Measurements from ENCODE around the gene PHETA2. TPM values are rescaled to one million over a fixed set of nuclear protein-coding genes. Genes with fewer than 3 reads are reported as not detected.

PHETA2 gene
- total RNA-seq, 1 experiment from 2014 or later, result 0.22 TPM

DNA sequence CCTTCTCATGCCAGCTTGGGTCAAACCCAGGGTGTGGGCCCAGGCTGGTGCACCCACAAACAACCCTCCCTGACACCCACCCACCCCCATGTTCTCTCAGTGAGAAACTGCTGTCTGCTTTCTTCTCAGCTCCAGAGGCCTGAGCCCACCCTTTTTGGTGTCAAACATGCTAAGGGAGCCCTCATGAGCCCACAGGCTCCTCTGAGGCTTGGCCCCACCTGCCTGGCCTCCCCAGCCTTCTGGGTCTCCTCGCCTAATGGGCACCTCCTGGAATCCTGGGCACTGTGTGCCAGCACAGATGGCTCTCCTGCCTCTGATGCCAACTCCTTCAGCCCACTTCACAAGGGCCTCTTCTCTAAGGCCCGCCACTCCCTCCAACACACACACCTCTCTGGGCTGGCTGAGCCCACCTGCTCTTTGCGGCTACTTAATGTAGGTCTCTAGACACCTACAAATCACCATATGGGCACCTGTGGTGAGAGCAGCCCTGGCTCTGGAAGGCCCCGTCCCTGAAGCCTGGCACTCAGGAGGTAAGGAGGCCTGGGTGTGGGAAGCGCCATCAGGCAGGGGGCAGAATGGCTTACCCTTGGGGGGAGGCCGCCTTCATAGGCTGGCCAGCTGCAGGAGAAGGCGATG is 7.8 kb upstream of the PHETA2 start (continued):
- TF ChIP-seq, protein P1, sequence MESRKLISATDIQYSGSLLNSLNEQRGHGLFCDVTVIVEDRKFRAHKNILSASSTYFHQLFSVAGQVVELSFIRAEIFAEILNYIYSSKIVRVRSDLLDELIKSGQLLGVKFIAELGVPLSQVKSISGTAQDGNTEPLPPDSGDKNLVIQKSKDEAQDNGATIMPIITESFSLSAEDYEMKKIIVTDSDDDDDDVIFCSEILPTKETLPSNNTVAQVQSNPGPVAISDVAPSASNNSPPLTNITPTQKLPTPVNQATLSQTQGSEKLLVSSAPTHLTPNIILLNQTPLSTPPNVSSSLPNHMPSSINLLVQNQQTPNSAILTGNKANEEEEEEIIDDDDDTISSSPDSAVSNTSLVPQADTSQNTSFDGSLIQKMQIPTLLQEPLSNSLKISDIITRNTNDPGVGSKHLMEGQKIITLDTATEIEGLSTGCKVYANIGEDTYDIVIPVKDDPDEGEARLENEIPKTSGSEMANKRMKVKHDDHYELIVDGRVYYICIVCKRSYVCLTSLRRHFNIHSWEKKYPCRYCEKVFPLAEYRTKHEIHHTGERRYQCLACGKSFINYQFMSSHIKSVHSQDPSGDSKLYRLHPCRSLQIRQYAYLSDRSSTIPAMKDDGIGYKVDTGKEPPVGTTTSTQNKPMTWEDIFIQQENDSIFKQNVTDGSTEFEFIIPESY (IDR thresholded peaks at IDR 0.05; ENCODE audit: extremely low read depth, insufficient replicate concordance, low read length), result no peak

DNA sequence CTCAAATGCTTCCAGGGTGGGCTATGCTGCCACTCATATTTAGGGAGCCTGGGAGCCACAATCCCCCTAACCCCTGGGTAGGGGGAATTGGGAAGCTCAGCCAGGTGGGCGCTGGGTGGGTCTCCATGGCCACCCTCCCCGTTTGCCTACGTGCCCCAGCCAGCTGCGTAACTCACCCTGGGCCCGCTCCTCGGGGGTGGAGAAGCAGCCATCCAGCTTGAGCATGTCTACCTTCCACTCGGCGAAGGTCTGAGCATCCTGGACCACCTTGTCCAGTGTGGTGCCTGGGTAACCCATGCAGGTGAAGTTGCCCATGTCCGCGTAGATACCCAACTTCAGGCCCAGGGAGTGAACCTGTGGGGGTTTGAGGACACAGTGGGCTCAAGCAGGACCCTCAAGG is 7.1 kb upstream of the PHETA2 start:
- CTCF ChIA-PET, result no interaction called here
- no TSS peak for BruUV-seq (replicated peaks)
- Histone ChIP-seq H3K27ac (ENCODE audit: low read depth, low read length) (no peak overlapping the region), H3K4me1 (ENCODE audit: control insufficient read depth in 1 of 2, insufficient read depth in 2 of 2, low read length in 2 of 2) (peaks cover 12 to 20% of the 10 kb centered on the region in 2 experiments), H4K20me1 (ENCODE audit: insufficient read depth) (no peaks in the 10 kb centered on the region), H2AFZ (ENCODE audit: low read depth, low read length, poor library complexity, severe bottlenecking) (no peak overlapping the region), H3K4me3 (replicated peaks in 1 of 2; ENCODE audit: low read depth in 1 of 2, low read length in 2 of 2) (no peak overlapping the region), H3K9ac (ENCODE audit: low read length) (no peak overlapping the region), H3K36me3 (ENCODE audit: control insufficient read depth in 1 of 2, insufficient read depth in 2 of 2, low read length in 2 of 2) (peaks cover 3 to 4% of the 10 kb centered on the region in 2 experiments), H3K4me2 (ENCODE audit: low read length) (no peak overlapping the region), H3K27me3 (ENCODE audit: insufficient read depth, low read length) (no peaks in the 10 kb centered on the region), H3K9me3 (ENCODE audit: control insufficient read depth in 1 of 2, insufficient read depth in 1 of 2, low read depth in 1 of 2, low read length in 2 of 2) (no peaks in the 10 kb centered on the region), H3K79me2 (ENCODE audit: insufficient read depth, low read length) (no peaks in the 10 kb centered on the region), H3K9me2 (ENCODE audit: insufficient read depth) (no peaks in the 10 kb centered on the region)
- ATAC-seq (no peak), DNase-seq (ENCODE audit: low read depth, low spot score) (no peak)
- intact Hi-C loops (cut with micrococcal nuclease), result no loop called here
- POLR2A ChIA-PET, result no interaction called here
- RAD21 ChIA-PET (ENCODE audit: low non-redundant PET in 1 of 2, low total read pairs in 2 of 2, uncharacterized antibody in 2 of 2, unreplicated experiment in 2 of 2), result no interaction called here
- TF ChIP-seq SIN3A (IDR thresholded peaks at IDR 0.05; ENCODE audit: low read depth) (no peak), SP1 (IDR thresholded peaks at IDR 0.05; ENCODE audit: low read depth) (no peak), RAD21 (IDR thresholded peaks at IDR 0.05; ENCODE audit: low read depth) (no peak), EGR1 (IDR thresholded peaks at IDR 0.05; ENCODE audit: low read depth) (no peak), ELF1 (IDR thresholded peaks at IDR 0.05; ENCODE audit: borderline replicate concordance, low read depth) (no peak), FOSL1 (IDR thresholded peaks at IDR 0.05; ENCODE audit: low read depth) (no peak), EZH2 (IDR thresholded peaks at IDR 0.05) (no peak), TCF7L2 (IDR thresholded peaks at IDR 0.05; ENCODE audit: borderline replicate concordance, extremely low read depth, insufficient read depth, insufficient read length) (no peak), SRF (IDR thresholded peaks at IDR 0.05; ENCODE audit: low read depth) (no peak), JUND (IDR thresholded peaks at IDR 0.05) (no peak), ZFX (IDR thresholded peaks at IDR 0.05) (no peak), YY1 (IDR thresholded peaks at IDR 0.05; ENCODE audit: extremely low read depth, insufficient replicate concordance, low read depth, low read length) (no peak)
- TF ChIP-seq, protein P1 (IDR thresholded peaks at IDR 0.05; ENCODE audit: extremely low read depth, insufficient replicate concordance, low read length), result no peak
- TF ChIP-seq, protein P2, sequence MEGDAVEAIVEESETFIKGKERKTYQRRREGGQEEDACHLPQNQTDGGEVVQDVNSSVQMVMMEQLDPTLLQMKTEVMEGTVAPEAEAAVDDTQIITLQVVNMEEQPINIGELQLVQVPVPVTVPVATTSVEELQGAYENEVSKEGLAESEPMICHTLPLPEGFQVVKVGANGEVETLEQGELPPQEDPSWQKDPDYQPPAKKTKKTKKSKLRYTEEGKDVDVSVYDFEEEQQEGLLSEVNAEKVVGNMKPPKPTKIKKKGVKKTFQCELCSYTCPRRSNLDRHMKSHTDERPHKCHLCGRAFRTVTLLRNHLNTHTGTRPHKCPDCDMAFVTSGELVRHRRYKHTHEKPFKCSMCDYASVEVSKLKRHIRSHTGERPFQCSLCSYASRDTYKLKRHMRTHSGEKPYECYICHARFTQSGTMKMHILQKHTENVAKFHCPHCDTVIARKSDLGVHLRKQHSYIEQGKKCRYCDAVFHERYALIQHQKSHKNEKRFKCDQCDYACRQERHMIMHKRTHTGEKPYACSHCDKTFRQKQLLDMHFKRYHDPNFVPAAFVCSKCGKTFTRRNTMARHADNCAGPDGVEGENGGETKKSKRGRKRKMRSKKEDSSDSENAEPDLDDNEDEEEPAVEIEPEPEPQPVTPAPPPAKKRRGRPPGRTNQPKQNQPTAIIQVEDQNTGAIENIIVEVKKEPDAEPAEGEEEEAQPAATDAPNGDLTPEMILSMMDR (IDR thresholded peaks at IDR 0.05 in 2 of 3, conservative IDR thresholded peaks at IDR 0.05 in 1 of 3; ENCODE audit: borderline replicate concordance in 1 of 3, insufficient read depth in 1 of 3, low read depth in 2 of 3, low read length in 2 of 3), result no peak
- TF ChIP-seq, protein P3, sequence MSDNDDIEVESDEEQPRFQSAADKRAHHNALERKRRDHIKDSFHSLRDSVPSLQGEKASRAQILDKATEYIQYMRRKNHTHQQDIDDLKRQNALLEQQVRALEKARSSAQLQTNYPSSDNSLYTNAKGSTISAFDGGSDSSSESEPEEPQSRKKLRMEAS (IDR thresholded peaks at IDR 0.05), result no peak
